GM18951 (cell line): ENCODE data around the gene ARL6.
"Not testable (repeated sequence)": the region's sequence is repeated elsewhere in the genome, so short reads cannot be mapped to it uniquely, and the experiment has no call there.

Experiments used
- POLR2A ChIP-seq: IDR thresholded peaks from 4 replicates; pipeline ENCODE4 v1.6.1; 2011; ENCODE audit warnings: mild to moderate bottlenecking; ENCODE audit not compliant: insufficient read length, insufficient read depth; ENCODE audit errors: extremely low read depth
- in situ Hi-C: fragments of 300-500 bp; cut with MboI; formaldehyde crosslinking; loops from one replicate; pipeline ENCODE4 v1.12.0; 2022; ENCODE audit warnings: low sequenced_read_pairs, mixed read lengths, inconsistent platforms; ENCODE audit not compliant: unreplicated experiment

Gene ARL6

GRCh38 chr3:97827741-97828471 is 63.3 kb downstream of the ARL6 start:
- TF ChIP-seq POLR2A, result no peak
- in situ Hi-C loops, result no loop called here

GRCh38 chr3:97829198-97829597 is 64.6 kb downstream of the ARL6 start:
- TF ChIP-seq POLR2A, result no peak
- in situ Hi-C loops, result no loop called here

GRCh38 chr3:97830638-97831037 is 66.1 kb downstream of the ARL6 start:
- no peak for TF ChIP-seq POLR2A
- in situ Hi-C loops, result no loop called here

GRCh38 chr3:97831140-97831539 is 66.6 kb downstream of the ARL6 start:
- TF ChIP-seq POLR2A, result no peak
- in situ Hi-C loops, result no loop called here

GRCh38 chr3:97833184-97833583 is 68.6 kb downstream of the ARL6 start:
- in situ Hi-C loops, result not testable (repeated sequence)

GRCh38 chr3:97835761-97836160 is 71.2 kb downstream of the ARL6 start:
- in situ Hi-C loops, result no loop called here
- no peak for TF ChIP-seq POLR2A

- in situ Hi-C loops, result no loop called here
- no peak for TF ChIP-seq POLR2A
These were observed 73.8 kb downstream of the ARL6 start for GRCh38 chr3:97838393-97838792.

GRCh38 chr3:97839944-97840343 is 75.4 kb downstream of the ARL6 start:
- no peak for TF ChIP-seq POLR2A
- in situ Hi-C loops, result no loop called here

- in situ Hi-C loops, result no loop called here
- no peak for TF ChIP-seq POLR2A
These were observed 76.7 kb downstream of the ARL6 start for GRCh38 chr3:97841304-97841703.

- in situ Hi-C loops, result no loop called here
- no peak for TF ChIP-seq POLR2A
These were observed 77.4 kb downstream of the ARL6 start for GRCh38 chr3:97841956-97842355.

GRCh38 chr3:97848779-97849178 is 84.2 kb downstream of the ARL6 start:
- in situ Hi-C loops, result no loop called here
- TF ChIP-seq POLR2A, result no peak
